OCI-LY3 (cell line): ENCODE results near the gene KIT.

Experiments used
- CTCF ChIP-seq: fragments of 200-600, 300-600 bp; sonication (generic); IDR thresholded peaks from 2 replicates; pipeline ENCODE4 v1.5.1; 2014; ENCODE audit warnings: antibody characterized with exemption, low read length, low read depth
- EZH2phosphoT487 ChIP-seq: fragments of 200-600 bp; shearing (Covaris generic); IDR thresholded peaks from 2 replicates; pipeline ENCODE4 v1.6.1; 2018; ENCODE audit warnings: antibody characterized with exemption, mixed run types, low read depth

GRCh38 chr4:54643958-54644751 lies 13.6 kb upstream of the KIT start:
- no peak for TF ChIP-seq CTCF
- TF ChIP-seq EZH2phosphoT487, result no peak
